Retina (tissue), 1 donor: Measurements from ENCODE around the gene MXD4.
"Not testable (repeated sequence)": the region's sequence is repeated elsewhere in the genome, so short reads cannot be mapped to it uniquely, and the experiment has no call there.

Experiments used
- DNase-seq: peaks from one replicate; pipeline ENCODE4 v3.0.0-alpha.2; 2016

MXD4 gene

GRCh38 chr4:2249526-2250356 lies 12.2 kb downstream of the MXD4 start:
- no peak for DNase-seq

GRCh38 chr4:2248821-2249261 lies 13.1 kb downstream of the MXD4 start:
- DNase-seq: no peak

GRCh38 chr4:2248044-2248780 lies 13.7 kb downstream of the MXD4 start:
- DNase-seq: no peak

- no peak for DNase-seq
These were observed 14.5 kb downstream of the MXD4 start for GRCh38 chr4:2247128-2248043.

GRCh38 chr4:2246384-2247127 lies 15.4 kb downstream of the MXD4 start:
- no peak for DNase-seq

- DNase-seq: no peak
These were observed 16.1 kb downstream of the MXD4 start for GRCh38 chr4:2245787-2246275.

GRCh38 chr4:2245057-2245786 lies 16.7 kb downstream of the MXD4 start:
- no peak for DNase-seq

- DNase-seq: peak; percentile 31
These were observed 18.1 kb downstream of the MXD4 start for GRCh38 chr4:2243681-2244380.

- peak; percentile 97 for DNase-seq
These were observed 20.2 kb downstream of the MXD4 start, which contains the start of the genes HAUS3 and POLN for GRCh38 chr4:2241410-2242353. HAUS3 (minus strand) TSS chr4:2242121; CDS start chr4:2240946, 1,175 bp downstream. POLN (minus strand) TSS chr4:2242121; CDS start chr4:2229231, 12,890 bp downstream.

- no peak for DNase-seq
These were observed 20.9 kb downstream of the MXD4 start for GRCh38 chr4:2241003-2241402.

GRCh38 chr4:2236944-2237666 lies 24.8 kb downstream of the MXD4 start:
- DNase-seq: peak; percentile 0

GRCh38 chr4:2231082-2231481 lies 30.8 kb downstream of the MXD4 start:
- no peak for DNase-seq

- DNase-seq: no peak
These were observed 35.6 kb downstream of the MXD4 start for GRCh38 chr4:2226261-2226660.

- no peak for DNase-seq
These were observed 39.1 kb downstream of the MXD4 start for GRCh38 chr4:2222838-2223237.

GRCh38 chr4:2221378-2221777 lies 40.5 kb downstream of the MXD4 start:
- not testable (repeated sequence) for DNase-seq

GRCh38 chr4:2220016-2220630 lies 41.8 kb downstream of the MXD4 start:
- DNase-seq: peak; percentile 78

- no peak for DNase-seq
These were observed 42.6 kb downstream of the MXD4 start for GRCh38 chr4:2219233-2219760.

- no peak for DNase-seq
These were observed 43.5 kb downstream of the MXD4 start for GRCh38 chr4:2218436-2218835.
